Measurements from ENCODE around the gene ATF3. TPM values are rescaled to one million over a fixed set of nuclear protein-coding genes. Genes with fewer than 3 reads are reported as not detected.

Gene ATF3
- total and polyA plus RNA-seq, 2 of the 4 experiments (the other 2 are of a cell fraction), result 9.9 to 12.3 TPM

- peak; percentile 33; the same call in 1 of the 2 replicates for TF ChIP-seq SMC3 (IDR thresholded peaks at IDR 0.05; ENCODE audit: low read depth, low read length)
- TF ChIP-seq CEBPB (IDR thresholded peaks at IDR 0.05; ENCODE audit: low read depth, low read length), result peak; percentile 17; the same call in 1 of the 2 replicates
- no peak for TF ChIP-seq RFX5 (IDR thresholded peaks at IDR 0.05; ENCODE audit: low read depth, low read length)
Measured at GRCh38 chr1:212595787-212596714, 12.5 kb upstream of the ATF3 start (continued).

GRCh38 chr1:212596798-212597197 lies 11.8 kb upstream of the ATF3 start:
- no CpG with 5 or more reads among the region's 3 CpGs for WGBS, 2 experiments (ENCODE audit: extremely low coverage in 2 of 2, insufficient read length in 1 of 2)
- peak overlapping the region; percentile 31; the same call in 1 of the 2 replicates for H3K4me3 ChIP-seq (ENCODE audit: insufficient read depth, low read depth, low read length)
- ATAC-seq (ENCODE audit: low read depth) (no peak), DNase-seq (no peak)
- no peak for TF ChIP-seq RFX5 (IDR thresholded peaks at IDR 0.05; ENCODE audit: low read depth, low read length)
- peaks cover 6% of the 10 kb centered on the region; the same call in 1 of the 2 replicates for H3K9me1 ChIP-seq (ENCODE audit: insufficient read depth, low read length)
- peak overlapping the region; percentile 66 for H3K9ac ChIP-seq (ENCODE audit: low read depth, low read length)
- peak overlapping the region; percentile 79 for H3K4me2 ChIP-seq (ENCODE audit: low read depth, low read length)
- H4K5ac ChIP-seq (ENCODE audit: low read depth, low read length), result peak overlapping the region; percentile 94
- TSS peak; percentile 94 for BruUV-seq (replicated peaks)
- H3K79me1 ChIP-seq (ENCODE audit: low read depth in 1 of 2, low read length in 2 of 2), result no peaks in the 10 kb centered on the region
- peak overlapping the region; percentile 96; the same call in 2 of the 3 replicates for H2BK15ac ChIP-seq (ENCODE audit: low read depth, low read length)
- H3K23ac ChIP-seq (ENCODE audit: low read depth, low read length), result peak overlapping the region; percentile 97
- peak overlapping the region; percentile 66 to 97 for H4K8ac ChIP-seq (ENCODE audit: low read depth in 2 of 2, low read length in 2 of 2)
- peaks cover 9% of the 10 kb centered on the region for H3K27me3 ChIP-seq (ENCODE audit: control insufficient read depth, insufficient read depth, low read length)
- H3K4ac ChIP-seq (ENCODE audit: low read depth, low read length), result peak overlapping the region; percentile 98
- no peaks in the 10 kb centered on the region for H3K9me3 ChIP-seq (ENCODE audit: control insufficient read depth, insufficient read depth, low read length)
- peak overlapping the region; percentile 95 for H3K56ac ChIP-seq (ENCODE audit: extremely low read depth, insufficient read depth, low read length)
- H2AFZ ChIP-seq (replicated peaks; ENCODE audit: low read length, poor library complexity), result peak overlapping the region; percentile 83
- dilution Hi-C loops (cut with HindIII; ENCODE audit: low sequenced_read_pairs, unreplicated experiment) (no loop called here), intact Hi-C loops (cut with micrococcal nuclease) (loop anchor here (1.0 kb wide), 3 partner anchors 12 to 119 kb away; partner anchors contain the start of gene ATF3), in situ Hi-C loops (cut with MboI; ENCODE audit: low sequenced_read_pairs) (loop anchor here (5.0 kb wide), 1 partner anchor 114 kb away; no protein-coding TSS in a partner anchor)
- peak overlapping the region; percentile 82 for H2AK9ac ChIP-seq (replicated peaks; ENCODE audit: low read depth, low read length, poor library complexity)
- POLR2A ChIA-PET (ENCODE audit: unreplicated experiment), result no interaction called here
- no peaks in the 10 kb centered on the region for H3K36me3 ChIP-seq (ENCODE audit: control insufficient read depth, insufficient read depth, low read length)
- H2AK5ac ChIP-seq (ENCODE audit: low read depth, low read length), result peak overlapping the region; percentile 87
- H2BK20ac ChIP-seq (ENCODE audit: low read depth, low read length), result peak overlapping the region; percentile 95
- H2BK120ac ChIP-seq (ENCODE audit: low read depth, low read length), result peak overlapping the region; percentile 98
- H4K20me1 ChIP-seq (ENCODE audit: insufficient read depth, low read length), result no peaks in the 10 kb centered on the region
- peak overlapping the region; percentile 95 for H3K18ac ChIP-seq (ENCODE audit: low read depth, low read length)
- H2BK5ac ChIP-seq (ENCODE audit: low read depth, low read length, poor library complexity, severe bottlenecking), result peak overlapping the region; percentile 98
- H3K27ac ChIP-seq (ENCODE audit: insufficient read depth, low read length), result peak overlapping the region; percentile 98
- CTCF ChIA-PET, result interaction anchor here (0.7 to 1.5 kb wide), 4 partner anchors 10 to 141 kb away, joined by 3 to 4 read pairs (median 4); partner anchors contain the start of gene ATF3
- H4K91ac ChIP-seq (ENCODE audit: insufficient read depth, low read depth, low read length), result peak overlapping the region; percentile 99
- peak overlapping the region; percentile 94 for H3K14ac ChIP-seq (replicated peaks; ENCODE audit: low read depth, low read length)
- H3K4me1 ChIP-seq (ENCODE audit: control insufficient read depth, insufficient read depth, low read length), result peaks cover 10% of the 10 kb centered on the region
